Heart left ventricle (tissue), 13 donors: Measurements from ENCODE around the gene FGF19.

ENCODE experiments used
- POLR2A ChIP-seq, 2 donors: fragments of 450-650 bp; IDR thresholded peaks; one replicate each; pipeline ENCODE4 v1.6.1; 2017; ENCODE audit warnings: antibody characterized with exemption in 2 of 2, mild to moderate bottlenecking in 2 of 2, moderate library complexity in 2 of 2
- TF ChIP-seq, protein P1 (sequence below), 12 donors: fragments of 200-600 bp; sonication (generic) in 4 of 12; IDR thresholded peaks; one replicate each; pipeline versions ENCODE4 v1.5.0 to v1.8.0; 2018 to 2022; ENCODE audit warnings: antibody characterized with exemption in 12 of 12, mild to moderate bottlenecking in 5 of 12
- donor health status: ischemic (EF 13 %, LVEDD 7.1; RV severe dilation, severe dysfunction).
- donor health status: DM: no; HTN: yes; CAD: no.
- donor health status: DM: no; HTN: no; CAD: no.
- donor health status: ischemic (EF 25% LVEDD 6.9; RV normal size, moderate dysfunction).
- donor health status: ischemic (EF 25% LVEDD 5.7; RV mildly dilated, moderate dysfunction).
- donor health status: ischemic (EF 35%, LVEDD 5.7; RV mildly dilated, moderate dysfunction).
- donor health status: nonischemic (EF 11% LVEDD 7.7; RV severe dilation, severe dysfunction).
- donor health status: DM: yes; HTN: yes; CAD: no.
- donor health status: PGD.
- donor health status: ischemic (EF 29% LVEDD 5.4; RV normal size, mild dysfunction).
- donor health status: nonischemic (EF 23%, LVEDD 6.1; RV moderate dilation, normal function).

DNA sequence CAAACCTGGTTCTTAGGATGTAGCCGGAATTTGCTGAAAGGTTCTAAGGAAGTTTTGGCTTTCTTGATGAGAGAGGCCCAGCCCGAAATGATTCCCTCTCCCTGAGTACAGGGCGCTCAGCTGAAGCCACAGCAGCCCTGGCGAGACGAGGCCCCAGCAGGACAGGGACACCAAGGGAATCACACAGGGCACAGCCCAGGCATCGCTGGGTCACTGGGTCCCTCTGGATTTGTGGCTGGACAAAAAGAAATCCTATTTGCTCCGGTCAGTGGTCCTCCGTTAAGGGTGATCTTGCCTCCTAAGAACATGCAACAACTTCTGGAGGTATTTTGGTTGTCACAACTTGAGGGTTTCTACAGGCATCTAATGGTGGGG, 6.4 kb downstream of the FGF19 start:
- TF ChIP-seq, protein P1, sequence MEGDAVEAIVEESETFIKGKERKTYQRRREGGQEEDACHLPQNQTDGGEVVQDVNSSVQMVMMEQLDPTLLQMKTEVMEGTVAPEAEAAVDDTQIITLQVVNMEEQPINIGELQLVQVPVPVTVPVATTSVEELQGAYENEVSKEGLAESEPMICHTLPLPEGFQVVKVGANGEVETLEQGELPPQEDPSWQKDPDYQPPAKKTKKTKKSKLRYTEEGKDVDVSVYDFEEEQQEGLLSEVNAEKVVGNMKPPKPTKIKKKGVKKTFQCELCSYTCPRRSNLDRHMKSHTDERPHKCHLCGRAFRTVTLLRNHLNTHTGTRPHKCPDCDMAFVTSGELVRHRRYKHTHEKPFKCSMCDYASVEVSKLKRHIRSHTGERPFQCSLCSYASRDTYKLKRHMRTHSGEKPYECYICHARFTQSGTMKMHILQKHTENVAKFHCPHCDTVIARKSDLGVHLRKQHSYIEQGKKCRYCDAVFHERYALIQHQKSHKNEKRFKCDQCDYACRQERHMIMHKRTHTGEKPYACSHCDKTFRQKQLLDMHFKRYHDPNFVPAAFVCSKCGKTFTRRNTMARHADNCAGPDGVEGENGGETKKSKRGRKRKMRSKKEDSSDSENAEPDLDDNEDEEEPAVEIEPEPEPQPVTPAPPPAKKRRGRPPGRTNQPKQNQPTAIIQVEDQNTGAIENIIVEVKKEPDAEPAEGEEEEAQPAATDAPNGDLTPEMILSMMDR (IDR thresholded peaks at IDR 0.05) = no peak
- TF ChIP-seq POLR2A (IDR thresholded peaks at IDR 0.05) = no peak
